HCEC 1CT (cell line): ENCODE data around the gene PVALEF.

ENCODE experiments used
- DNase-seq: peaks from one replicate; pipeline ENCODE4 v3.0.0-alpha.2; 2017

Gene PVALEF

GRCh38 chr17:81200201-81200600 lies 34.9 kb downstream of the PVALEF start:
- no peak for DNase-seq

DNA sequence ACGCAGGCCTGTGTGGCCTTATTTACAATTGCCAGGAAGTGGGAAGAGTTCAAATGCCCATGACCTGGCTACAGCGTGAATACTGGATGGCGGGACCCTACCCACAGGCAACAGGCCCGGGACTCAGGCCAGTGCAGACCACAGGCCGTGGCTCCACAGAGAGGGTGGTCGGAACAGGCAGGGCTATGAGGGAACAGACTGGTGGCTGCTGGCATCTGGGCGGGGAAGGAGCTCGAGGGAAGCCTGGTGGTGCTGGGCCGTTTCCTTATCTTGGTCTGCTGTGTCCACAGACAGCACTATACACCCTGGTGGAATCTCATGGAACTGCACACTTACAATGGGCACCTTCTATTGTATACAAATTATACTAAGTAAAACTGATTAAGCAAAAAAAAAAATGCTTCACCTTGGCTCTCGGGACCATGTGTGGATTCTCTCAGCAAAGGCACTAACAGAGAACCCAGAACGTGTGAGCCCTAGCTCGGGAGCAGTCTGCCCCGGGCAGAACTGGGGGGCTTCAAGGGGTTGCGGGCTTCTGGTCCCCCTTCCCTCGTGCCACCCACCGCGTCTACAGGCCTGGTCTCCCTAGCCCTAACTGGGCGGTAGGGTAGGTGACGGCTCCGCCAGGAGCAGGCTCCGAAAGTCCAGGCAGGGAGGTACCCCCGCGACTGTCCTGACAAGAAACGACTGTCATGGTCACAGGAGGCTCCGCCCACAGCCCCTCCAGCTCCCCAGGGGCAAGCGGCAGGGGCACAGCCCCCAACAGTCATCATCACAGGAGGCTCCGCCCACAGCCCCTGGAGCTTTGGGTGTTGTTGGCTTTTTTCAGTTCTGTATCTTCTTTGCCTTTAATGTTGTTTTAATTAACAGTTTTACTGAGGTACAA lies 35.6 kb downstream of the PVALEF start:
- peak; percentile 56 for DNase-seq

GRCh38 chr17:81202318-81202717 lies 37.0 kb downstream of the PVALEF start:
- no peak for DNase-seq

DNA sequence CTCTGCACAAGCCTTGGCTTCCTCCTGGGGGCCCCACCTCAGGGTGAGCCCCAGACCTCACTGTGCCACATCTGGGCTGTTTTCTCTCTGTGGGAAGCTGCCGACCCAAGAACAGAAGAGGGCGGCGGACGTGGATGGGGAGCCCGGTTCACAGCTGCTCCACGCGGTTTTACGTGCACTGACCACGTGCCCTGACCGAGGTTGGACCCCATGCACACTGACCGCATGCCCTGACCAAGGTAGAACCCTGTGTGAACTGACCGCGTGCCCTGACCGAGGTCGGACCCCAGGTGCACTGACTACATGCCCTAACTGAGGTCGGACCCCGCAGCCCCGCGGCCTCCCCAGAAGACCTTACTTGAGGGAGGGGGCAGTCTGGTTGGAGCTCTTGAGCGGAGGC lies 37.8 kb downstream of the PVALEF start:
- no peak for DNase-seq

GRCh38 chr17:81204578-81204977 lies 39.3 kb downstream of the PVALEF start:
- DNase-seq = no peak

DNA sequence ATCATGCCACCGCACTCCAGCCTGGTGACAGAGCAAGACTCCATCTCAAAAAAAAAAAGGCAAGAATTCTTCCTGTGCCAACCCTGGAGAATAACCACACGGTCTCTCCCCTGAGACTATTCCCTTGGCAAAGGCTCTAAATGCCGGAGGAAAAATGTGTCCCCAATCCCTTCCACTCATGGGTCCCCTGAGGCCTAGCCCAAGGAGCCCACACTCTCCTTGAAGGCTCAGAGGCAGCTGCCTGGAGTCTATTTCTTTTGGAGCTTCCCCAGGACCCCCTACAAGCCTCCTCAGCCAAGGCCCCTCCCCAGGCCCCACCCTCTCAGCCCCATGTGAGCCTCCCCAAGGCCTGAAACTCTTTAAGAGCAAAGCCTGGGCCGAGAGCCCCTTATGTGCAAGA lies 40.9 kb downstream of the PVALEF start:
- DNase-seq = no peak

DNA sequence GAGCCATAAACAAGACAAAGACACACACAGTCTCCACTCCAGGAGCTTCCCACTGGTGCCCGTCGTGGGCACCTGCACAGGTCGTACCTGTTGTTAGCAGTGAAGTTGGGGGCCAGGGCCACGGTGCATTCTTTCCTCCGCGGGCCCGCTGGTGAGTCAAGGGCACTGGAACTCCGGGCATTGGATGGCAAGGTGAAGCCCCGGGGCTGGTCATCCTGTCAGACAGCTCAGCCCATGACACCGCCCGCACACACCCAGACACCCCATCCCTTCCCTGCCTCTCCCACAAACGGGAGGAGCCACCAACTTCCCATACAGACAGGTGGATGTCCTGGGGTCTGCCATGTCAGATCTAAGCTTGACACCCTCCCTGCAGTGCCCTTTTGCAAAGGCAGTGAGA lies 41.4 kb downstream of the PVALEF start:
- DNase-seq = no peak

- DNase-seq = no peak
These were observed 42.6 kb downstream of the PVALEF start for GRCh38 chr17:81207610-81208581.

DNA sequence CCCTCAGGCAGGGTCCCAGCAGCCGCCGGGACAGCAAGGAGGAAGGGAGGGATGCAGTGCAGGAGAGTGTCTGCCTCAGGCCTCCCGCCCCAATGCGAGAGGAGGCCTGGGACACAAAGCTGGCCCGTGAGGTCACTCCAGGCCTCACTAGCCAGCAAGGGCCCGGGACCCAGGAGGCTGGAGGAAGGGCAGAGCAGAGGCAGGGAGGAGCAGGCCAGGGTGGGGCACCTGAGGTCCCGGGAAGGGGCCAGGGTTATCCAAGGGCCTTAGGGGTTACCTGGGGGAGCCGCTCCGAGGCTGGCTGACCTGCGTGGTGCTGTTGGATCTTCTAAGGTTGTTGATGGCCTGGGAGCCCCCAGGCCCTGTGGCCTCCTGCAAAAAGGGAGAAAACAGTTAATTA lies 43.3 kb downstream of the PVALEF start:
- DNase-seq = no peak

DNA sequence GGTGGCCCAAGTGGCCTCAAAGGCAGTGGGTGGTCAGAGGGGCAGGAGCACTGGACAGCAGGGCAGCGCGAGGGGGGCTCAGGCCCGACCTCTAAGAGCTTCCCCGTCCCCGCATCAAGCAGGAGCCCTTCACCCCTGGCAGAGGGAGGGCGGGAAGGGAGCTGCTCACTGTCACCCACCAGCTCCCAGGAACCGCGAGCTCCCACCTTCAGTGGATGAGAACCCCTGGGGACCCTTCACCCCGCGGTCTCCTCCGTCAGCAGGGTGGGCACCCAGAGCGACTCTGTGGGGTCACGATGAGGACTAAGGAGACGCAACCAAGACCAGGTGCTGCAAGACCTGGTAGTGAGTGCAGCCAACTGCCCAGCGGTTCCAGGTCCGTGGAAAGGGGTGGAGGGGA lies 43.8 kb downstream of the PVALEF start:
- DNase-seq = no peak

GRCh38 chr17:81210466-81210865 lies 45.2 kb downstream of the PVALEF start:
- DNase-seq = no peak

GRCh38 chr17:81210868-81211267 lies 45.6 kb downstream of the PVALEF start:
- DNase-seq = no peak

DNA sequence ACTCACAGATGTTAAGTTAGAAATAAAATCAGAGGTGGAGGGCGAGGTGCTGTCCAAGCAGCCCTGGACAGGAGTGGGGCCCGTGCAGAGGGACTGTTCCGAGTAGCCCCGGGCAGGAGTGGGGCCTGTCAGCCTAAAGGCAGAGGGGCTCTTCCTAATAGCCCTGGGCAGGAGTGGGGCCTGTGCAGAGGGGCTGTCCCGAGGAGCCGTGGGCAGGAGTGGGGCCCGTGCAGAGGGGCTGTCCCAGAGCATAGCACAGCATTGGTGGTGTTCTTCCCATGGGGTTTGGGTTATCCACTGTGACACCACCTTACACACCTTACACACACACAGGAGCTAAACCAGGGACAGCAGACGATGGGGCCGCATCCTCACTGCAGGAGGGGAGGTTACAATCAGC lies 47.1 kb downstream of the PVALEF start:
- no peak for DNase-seq

GRCh38 chr17:81213978-81214377 lies 48.7 kb downstream of the PVALEF start:
- DNase-seq = no peak

GRCh38 chr17:81217491-81217890 lies 52.2 kb downstream of the PVALEF start:
- DNase-seq = no peak

- no peak for DNase-seq
These were observed 53.2 kb downstream of the PVALEF start for GRCh38 chr17:81218459-81218858.

DNA sequence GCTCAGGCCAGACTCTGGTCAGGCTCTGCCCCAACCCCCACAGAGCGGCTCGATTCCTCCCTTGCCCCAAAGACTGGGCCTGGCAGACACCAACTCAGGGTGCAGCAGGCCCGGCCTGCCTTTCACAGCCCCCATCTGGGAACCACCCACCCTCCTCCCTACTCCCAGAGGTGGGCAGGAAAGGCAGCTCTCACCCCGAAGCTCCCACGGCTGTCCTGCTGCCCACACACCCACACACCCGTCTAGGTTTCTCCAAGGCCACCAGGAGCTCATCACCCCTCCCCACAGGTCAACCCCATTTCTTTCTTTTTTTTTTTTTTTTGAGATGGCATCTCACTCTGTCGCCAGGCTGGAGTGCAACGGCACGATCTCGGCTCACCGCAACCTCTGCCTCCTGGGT lies 53.7 kb downstream of the PVALEF start:
- no peak for DNase-seq

DNA sequence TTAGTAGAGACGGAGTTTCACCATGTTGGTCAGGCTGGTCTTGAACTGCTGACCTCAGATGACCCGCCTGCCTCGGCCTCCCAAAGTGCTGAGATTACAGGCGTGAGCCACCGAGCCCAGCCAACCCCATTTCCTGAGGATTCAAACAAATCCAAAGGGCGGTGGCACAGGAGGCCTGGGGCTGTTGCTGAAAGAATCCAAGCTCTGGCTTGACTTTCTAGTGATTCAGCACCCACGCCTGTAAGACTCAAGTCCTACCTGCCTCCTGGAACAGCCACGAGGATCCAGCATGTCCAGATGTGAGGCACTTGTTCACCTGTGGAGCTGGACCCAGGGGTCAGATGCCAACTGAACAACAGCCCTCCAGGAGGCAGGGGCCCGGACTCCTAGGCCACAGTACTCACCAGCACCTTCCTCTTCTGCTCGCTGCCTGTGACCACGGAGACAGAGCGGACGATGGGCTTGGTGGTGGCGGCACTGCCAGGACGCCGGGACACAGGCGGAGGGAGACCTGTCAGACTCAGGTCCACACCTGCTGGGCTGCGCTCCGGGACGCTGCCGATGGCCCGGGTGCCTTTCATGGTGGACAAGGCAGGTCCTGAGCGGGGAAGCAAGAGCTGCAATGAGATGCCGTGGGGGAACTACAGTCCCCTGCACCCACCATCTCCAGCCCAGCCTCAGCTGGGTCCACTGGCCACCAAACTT lies 54.3 kb downstream of the PVALEF start:
- DNase-seq = no peak

GRCh38 chr17:81221371-81221841 lies 56.1 kb downstream of the PVALEF start:
- no peak for DNase-seq

- no peak for DNase-seq
These were observed 56.7 kb downstream of the PVALEF start for GRCh38 chr17:81221842-81222619.

GRCh38 chr17:81222620-81222905 lies 57.3 kb downstream of the PVALEF start:
- no peak for DNase-seq
